COLO668 (cell line): Measurements from ENCODE around the gene ATP11B.

Experiments used
- DNase-seq: peaks from one replicate; lab custom pipeline; 2025; ENCODE audit not compliant: unreplicated experiment; lab: John Stamatoyannopoulos, UW

Gene ATP11B

DNA sequence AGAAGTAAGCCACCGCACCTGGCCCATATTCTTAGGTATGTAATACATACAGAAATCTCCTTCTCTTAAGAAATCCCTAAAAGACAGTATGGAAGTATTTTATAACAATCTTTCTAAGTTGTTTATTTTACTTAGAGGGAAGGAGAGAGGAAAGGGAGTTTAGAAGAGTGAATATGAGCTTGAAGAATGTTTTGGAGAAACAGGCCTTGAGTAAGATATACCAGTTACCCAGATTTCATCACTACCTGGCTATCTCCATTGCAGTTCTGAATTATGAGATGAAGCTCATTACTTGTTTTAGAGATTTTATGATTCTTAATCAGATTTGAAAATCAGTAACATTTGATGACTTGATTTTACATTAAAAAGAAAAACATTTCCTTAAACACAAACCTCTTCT, 115.2 kb downstream of the ATP11B start:
- no peak for DNase-seq

DNA sequence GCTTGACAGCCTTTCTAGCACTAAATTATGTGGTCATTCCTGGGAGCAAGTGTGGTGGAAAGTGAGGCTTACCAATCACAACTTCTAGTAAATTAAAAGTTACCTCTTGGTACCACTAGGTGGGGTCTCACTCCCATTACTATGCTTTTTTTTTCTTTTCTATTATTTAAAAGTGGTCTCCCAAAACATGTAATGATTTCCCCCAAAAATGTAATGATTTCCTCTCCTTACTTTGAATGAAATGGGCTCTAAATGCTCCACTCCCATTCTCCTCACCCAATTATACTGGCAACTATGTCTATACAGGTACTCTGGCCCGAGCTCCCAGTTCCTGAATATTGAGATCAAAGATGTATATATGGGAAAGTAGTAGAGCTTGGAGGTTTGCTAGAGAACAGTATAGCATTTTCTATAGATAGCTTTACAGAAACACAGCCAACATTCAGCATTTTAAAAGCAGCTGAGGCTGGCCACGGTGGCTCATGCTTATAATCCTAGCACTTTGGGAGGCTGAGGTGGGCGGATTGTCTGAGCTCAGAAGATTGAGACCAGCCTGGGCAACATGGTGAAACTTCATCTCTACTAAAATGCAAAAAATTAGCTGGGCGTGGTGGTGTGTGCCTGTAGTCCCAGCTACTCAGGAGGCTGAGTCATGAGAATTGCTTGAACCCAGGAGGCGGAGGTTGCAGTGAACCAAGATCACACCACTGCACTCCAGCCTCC, 116.2 kb downstream of the ATP11B start:
- no peak for DNase-seq

DNA sequence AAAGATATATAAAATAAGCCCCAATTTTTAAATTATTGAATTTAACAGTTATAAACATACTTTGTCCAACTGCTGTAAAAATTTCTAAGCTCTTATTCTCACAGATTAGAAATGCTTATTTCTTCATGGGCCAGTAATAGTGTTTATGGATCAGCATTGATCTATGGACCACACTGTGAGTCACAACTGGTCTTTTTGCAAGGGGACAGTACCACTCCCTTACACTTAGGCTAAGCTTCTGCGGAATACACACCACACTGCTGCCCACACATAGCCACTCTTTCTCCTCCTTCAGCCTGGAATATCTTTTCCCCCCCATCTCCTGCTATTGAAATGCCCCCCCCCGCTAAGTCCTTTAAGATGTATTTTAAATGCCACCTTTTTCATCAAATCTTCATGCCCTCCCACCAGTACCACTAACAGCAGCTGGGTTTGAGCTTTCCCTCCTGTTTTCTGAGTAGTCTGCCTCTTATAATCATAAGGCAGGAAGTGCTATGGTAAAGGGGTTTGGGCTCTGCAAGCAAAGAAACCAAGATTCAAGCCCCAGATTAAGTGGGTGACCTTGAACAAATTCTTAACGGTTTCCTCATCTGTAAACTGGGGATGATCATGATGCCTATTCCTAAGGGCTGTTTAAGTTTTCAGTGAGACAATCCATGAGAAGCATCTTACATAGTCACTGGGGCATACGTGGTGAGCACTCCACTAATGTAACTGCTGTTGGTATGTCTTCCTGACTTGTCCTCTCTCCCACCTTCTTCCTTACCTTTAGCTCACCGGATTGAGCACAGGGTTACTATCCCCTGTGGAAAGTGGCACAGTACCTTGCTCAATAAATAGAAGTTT, 117.9 kb downstream of the ATP11B start:
- no peak for DNase-seq

DNA sequence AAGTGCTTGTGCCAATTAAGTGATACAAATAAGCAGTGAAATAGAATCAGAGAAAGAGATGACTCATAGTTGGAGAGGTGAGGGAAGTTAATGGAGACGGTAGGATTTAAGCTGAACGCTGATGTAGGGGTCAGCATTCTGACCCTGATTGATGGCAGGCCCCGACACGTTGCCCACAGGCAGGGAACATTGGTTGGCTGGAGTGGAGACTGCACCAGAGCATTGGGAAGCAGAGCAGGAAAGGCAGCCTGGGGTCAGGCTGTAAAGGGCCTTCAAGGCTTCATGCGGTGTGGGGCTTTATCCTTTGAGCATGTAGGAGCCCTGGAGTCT, 118.4 kb downstream of the ATP11B start:
- DNase-seq: peak; percentile 2

DNA sequence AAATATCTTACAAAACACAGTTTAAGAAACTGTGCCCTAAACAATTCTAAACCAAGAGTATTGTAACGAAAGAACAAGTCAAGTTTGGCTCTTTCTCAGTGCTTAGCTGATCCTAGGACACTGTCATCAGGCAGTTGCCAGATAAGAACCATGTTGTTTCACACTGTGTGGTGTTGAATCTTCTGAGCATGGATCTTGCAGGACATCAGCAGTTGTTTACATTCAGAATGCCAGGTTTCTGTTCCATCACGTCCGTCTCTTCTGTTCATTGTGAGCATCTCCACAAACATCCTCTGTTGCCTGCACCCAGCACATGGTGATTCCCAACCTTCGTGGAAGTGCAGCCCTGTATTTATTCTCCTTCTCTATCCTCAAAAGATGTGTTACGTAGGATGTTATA, 119.2 kb downstream of the ATP11B start:
- DNase-seq: no peak

DNA sequence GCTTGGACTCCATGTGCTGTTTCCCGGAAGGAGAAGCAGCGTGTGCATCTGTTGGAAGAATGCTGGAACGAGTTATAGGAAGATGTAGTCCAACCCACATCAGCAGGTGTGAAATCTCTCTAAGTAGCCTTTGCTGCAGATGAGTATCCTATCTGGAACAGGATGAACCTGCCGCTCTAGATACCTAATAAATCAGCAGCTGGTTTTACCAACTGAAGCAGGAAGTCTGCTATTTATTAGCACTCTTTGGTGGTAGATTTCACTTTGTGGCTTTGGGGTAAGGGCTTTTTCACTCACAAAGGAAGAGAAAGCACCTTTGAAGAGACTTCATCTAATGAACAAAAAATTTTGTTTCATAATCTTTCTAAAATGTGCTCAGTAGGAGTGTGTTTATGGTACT, 120.6 kb downstream of the ATP11B start:
- peak; percentile 23 for DNase-seq

DNA sequence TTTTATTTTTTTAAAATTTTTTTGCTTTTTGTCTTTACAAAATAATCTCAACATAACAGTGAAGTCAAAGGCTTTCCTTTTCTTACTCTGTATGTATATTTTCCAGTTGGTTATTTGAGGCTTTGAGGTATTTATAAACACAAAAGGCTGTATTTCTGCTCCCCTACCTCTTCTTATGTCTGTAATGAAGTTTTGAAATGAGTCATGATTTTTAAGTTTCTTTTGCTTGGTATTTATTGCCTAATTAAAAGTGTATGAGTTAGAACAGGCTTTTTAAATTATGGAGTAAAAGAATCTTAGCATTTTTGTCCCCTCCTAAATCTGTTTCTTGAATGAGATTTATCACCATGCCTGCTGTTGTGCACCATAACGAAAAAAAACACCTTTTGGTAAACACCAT, 121.0 kb downstream of the ATP11B start:
- no peak for DNase-seq

DNA sequence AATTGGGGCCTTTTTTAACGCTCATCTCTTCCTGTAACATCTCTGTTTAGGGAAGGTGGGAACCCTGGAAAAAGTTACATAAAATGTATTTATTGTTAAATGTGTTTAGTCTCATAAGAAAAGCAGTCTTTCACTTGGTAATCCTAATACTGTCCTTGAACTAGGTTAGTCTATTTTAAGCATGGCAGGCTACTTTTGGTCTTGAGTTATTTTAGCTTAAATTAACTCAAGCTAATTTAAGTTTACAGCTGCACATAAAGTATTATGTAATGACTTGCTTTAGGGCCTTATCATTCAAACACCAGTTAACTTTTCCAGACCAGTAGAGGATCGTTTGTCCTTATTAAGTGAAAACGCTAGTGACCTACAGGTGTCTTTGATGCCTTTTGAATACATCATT, 123.8 kb downstream of the ATP11B start:
- DNase-seq: no peak

DNA sequence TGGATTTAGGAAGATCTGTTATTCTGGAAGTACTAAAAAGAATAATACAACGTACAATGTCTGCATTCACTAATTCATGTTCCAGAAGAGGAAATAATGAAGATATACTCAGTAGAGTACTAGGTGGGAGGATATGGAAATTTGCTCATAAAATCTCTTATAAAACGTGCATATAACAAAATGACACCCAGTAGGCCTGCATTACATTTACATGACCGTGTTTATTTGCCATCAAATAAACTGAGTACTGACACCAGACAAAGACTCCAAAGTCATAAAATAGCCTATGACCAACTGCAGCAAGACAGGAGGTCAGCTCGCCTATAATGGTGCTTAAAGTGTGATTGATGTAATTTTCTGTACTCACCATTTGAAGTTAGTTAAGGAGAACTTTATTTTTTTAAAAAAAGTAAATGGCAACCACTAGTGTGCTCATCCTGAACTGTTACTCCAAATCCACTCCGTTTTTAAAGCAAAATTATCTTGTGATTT, 126.6 kb downstream of the ATP11B start:
- DNase-seq: no peak

DNA sequence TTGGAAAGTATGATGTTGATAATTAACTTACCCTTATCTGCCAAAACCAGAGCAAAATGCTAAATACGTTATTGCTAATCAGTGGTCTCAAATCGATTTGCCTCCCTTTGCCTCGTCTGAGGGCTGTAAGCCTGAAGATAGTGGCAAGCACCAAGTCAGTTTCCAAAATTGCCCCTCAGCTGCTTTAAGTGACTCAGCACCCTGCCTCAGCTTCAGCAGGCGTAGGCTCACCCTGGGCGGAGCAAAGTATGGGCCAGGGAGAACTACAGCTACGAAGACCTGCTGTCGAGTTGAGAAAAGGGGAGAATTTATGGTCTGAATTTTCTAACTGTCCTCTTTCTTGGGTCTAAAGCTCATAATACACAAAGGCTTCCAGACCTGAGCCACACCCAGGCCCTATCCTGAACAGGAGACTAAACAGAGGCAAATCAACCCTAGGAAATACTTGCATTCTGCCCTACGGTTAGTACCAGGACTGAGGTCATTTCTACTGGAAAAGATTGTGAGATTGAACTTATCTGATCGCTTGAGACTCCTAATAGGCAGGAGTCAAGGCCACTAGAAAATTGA, 127.3 kb downstream of the ATP11B start:
- DNase-seq: no peak

DNA sequence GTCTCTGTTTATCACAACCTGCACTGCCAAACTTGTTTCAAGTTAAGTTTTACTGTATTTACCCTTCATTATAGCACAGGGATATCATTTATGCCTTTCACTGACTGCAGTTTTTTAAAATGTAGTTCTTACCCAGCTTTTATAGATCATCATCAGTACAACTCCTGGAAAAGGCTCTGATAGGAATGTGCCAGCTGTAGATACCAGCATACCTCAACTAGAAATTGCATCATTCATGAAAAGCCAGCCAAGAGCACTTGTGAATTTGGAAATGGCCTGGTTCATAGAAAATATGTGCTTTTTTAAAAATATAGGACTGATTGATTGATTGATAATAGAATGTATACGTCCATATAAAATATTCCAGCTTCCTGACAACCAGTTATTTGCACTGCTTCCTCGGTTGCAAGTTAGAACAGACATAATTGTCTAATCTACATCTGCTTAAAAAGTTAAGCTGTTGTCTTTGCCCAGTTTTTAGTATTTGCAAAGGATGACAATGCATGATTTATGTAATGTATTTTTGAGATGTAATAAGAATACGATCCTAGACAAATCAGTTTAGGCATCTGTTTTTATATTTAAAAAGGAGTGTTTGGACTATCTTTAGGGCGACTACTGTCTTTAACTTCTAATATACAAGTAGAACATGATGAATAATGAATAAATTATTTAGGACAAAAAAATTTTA, 128.5 kb downstream of the ATP11B start:
- DNase-seq: no peak

DNA sequence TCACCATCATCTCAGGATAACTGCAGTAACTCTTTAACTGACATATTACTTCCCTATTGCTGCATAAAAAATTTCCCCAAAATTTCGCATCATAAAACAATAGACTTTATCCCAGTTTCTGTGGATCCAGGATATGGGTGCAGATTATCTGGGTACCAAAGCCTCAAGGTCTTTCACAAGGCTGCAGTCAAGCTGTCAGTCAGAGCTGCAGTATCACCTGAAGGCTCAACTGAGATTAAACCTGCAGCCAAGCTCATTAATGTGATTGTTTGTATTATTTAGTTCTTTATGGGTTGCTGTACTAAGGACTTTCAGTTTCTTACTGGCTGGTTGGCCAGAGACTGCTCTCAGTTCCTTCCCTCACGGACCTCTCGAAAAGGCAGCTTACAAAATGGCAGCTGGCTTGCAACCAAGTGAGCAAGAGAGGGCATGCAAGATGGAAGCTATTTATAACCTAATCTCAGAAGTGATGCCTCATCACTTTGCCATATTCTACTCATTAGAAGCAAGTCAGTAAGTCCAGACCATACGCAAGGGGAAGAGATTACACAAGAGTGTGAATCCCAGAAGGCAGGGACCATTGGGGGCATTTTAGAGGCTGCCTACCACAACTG, 132.1 kb downstream of the ATP11B start:
- no peak for DNase-seq

DNA sequence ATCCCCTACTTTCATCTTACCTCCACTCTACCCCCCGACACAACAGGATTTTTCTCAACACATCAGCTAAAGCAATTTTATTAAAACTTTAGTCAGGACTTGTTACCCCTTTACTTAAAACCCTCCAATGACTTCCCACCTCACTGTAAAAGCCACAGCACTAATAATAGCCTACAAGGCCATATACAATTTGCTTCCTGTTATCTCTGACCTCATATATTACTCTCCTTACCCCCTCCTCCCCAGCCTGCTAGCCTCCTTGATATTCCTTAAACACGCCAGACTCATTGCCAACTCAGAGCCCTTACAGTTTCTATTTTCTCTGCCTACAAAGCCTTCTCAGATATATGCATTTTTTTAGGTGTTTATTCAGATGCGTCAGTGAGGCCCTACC, 132.6 kb downstream of the ATP11B start:
- DNase-seq: no peak

DNA sequence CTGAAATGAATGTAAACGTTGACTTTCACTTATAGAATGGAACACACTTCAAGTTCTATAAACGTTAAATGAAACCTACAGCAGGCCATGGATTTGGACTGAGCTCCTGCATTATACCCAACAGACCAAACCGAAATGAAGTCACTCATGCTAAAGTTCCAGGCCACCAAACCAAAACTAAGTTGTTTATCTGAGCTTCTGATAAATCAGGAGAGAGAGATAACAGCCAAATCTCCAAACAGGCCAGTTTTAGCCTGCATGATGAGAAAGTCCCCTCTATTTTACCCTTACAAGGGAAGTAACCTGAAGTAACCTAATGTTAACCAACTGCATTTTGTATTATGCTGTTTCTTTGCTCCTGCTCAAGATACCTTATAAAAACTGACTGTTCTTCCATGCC, 142.5 kb downstream of the ATP11B start:
- no peak for DNase-seq

DNA sequence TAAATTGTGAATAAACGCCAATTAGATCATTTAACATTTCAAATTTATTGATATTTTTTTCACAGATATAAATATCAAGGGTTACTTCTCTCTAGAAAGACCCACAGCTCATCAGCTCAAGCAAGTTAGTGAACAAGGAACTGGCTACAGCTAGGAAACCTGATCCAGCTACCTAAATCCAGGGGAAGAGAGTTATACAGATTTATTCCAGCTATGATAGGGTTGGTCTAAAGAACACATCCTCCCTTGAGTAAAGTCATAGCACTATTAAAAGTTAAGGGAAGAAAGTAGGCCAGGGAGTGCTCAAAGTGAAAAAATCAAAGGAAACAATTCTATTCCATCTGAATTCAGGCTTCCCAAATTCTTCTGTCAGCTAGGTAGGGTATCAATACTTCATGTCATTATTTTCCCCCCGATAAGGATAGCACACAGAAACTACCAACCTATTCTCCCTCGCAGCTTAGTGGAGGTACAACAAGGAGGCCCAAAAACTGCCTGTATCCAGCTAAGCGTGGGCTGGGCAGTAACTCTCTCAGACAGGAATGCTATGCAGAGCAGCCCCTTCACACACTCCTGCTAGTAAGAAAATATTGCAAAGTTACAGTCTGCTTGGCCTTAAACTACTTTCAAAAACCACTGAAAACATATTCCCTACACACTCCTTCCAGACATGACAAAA, 143.1 kb downstream of the ATP11B start:
- no peak for DNase-seq

DNA sequence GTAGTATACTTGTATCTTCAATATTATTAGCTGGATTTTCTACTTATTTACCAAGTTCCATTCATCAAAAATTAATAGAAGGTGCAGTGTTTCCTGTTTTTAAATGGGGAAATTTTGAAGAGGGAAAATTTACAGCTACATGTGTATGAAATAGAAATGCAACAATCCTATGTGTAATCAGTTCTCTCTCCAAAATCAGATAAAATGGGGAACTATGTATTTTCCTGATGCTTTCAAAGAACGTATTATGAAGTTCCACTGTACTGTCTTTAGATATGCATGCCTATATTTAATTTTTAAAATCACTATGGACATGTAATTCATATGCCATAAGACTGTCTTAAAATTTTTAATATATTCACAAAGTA, 143.6 kb downstream of the ATP11B start:
- no peak for DNase-seq

DNA sequence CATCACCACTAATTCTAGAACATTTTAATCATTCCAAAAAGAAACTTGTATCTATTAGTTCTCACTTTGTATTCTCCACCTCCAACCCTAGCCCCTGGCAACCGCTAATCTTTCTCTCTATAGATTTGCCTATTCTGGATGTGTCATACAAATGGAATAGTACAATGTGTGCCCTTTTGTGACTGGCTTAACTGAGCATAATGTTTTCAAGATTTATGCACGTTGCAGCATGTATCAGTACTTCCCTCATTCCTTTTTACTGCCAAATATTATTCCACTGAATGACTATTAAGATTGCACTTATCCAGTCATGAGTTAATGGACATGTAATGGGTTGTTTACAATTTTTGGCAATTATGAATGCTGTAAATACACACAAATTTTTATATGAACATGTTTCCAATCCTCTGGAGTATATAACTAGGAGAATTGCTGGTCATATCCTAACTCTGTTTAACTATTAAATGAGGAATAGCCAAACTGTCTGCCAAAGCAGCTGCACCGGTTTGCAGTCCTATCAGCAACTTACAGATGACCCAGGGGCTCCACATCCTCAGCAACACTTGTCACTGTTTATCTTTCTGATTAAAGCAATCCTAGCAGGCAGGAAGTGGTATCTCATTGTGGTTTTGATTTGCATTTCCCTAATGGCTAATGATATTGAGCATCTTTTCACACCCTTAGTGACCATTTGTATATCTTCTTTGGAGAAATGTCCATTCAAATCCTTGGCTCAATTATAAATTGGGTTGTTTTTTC, 144.2 kb downstream of the ATP11B start:
- DNase-seq: peak; percentile 16

DNA sequence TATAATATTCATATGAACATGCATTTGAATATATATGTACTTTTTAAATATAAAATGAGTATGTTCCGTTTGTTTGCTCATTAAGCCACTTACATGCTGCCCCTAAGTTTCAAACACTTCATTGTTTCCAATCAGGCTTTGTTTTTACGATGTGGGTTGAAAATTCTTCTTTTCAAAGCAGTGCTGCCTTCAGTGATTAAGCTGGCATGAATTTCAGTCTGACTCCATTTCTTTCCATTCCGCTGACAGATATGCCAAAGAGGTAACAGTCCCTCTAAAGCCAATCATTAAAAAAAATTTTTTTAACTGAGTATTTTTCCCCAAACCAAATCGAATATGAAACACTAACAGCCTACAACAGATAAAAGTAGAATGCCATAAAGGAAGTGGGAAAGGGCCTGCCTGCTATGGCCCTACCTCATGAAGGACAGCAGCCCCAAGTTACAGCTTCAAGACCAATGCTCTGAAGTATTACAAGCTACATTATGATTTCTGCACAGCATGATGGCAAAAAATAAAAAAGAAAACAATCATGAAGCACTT, 147.0 kb downstream of the ATP11B start:
- DNase-seq: no peak

DNA sequence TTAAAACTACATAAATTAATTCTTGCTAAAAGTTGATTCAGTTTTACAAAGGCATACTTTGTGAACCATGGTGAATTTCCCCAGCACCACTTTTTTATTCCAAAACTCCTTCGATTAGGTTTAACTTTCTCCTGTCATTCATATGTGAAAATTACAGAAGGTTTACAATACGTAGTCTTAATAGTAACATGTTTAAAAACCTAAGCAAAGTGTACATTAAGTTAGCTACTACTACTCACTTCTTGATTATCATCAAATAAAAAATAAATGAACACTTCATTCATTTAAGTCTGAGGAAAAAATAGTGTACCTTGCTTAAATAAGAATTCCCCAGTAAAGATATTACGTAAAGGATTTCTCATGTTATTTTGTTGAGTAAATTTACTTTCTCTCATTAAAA, 148.4 kb downstream of the ATP11B start:
- no peak for DNase-seq

DNA sequence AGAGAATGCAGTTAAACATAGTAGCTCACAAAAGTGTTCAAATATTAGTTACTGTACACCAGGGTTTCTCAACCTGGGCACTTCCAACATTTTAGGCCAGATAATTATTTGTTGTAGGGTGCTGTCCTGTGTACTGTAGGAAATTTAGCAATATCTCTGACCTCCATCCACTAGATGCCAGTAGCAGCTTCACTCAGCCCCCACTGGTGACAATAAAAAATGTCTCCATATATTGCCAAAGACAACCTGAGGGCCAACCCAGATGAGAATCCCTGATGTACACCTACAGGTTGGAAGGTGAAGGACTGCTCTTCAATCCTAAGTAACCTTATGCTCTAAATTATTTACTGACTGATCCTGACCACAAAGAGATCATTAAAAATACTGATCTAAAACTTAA, 154.6 kb downstream of the ATP11B start:
- no peak for DNase-seq
